ENCODE data around the gene DENND2A.
"Not testable (repeated sequence)": the region's sequence is repeated elsewhere in the genome, so short reads cannot be mapped to it uniquely, and the experiment has no call there.

The DENND2A gene

GRCh38 chr7:140533394-140533872, 107.2 kb downstream of the DENND2A start:
- intact Hi-C loops (cut with DNase I; ENCODE audit: low total_unique reads) = no loop called here
- Histone ChIP-seq H3K4me3 (no peak overlapping the region), H3K4me1 (no peaks in the 10 kb centered on the region), H3K27ac (no peak overlapping the region), H3K36me3 (no peaks in the 10 kb centered on the region), H3K27me3 (peaks cover 0 to 2% of the 10 kb centered on the region in 2 donors), H3K9me3 (no peaks in the 10 kb centered on the region)
- DNase-seq = no peak
- no peak for TF ChIP-seq CTCF (IDR thresholded peaks at IDR 0.05)

GRCh38 chr7:140529428-140529827, 111.2 kb downstream of the DENND2A start:
- H3K36me3 ChIP-seq; H3K4me3 ChIP-seq; H3K4me1 ChIP-seq; H3K27ac ChIP-seq; H3K27me3 ChIP-seq; H3K9me3 ChIP-seq; intact Hi-C loops (cut with DNase I; ENCODE audit: low total_unique reads); DNase-seq: not testable (repeated sequence)

GRCh38 chr7:140526787-140527664, 113.6 kb downstream of the DENND2A start:
- H3K4me1 ChIP-seq = no peaks in the 10 kb centered on the region
- H3K9me3 ChIP-seq = no peaks in the 10 kb centered on the region
- no peak overlapping the region for H3K27ac ChIP-seq
- H3K4me3 ChIP-seq = no peak overlapping the region
- DNase-seq = no peak
- TF ChIP-seq CTCF (IDR thresholded peaks at IDR 0.05) = no peak
- no peaks in the 10 kb centered on the region for H3K36me3 ChIP-seq
- intact Hi-C loops (cut with DNase I; ENCODE audit: low total_unique reads) = no loop called here
- H3K27me3 ChIP-seq = peaks cover 0 to 5% of the 10 kb centered on the region in 2 donors

GRCh38 chr7:140526214-140526613, 114.4 kb downstream of the DENND2A start:
- intact Hi-C loops (cut with DNase I; ENCODE audit: low total_unique reads) = no loop called here
- no peaks in the 10 kb centered on the region for H3K9me3 ChIP-seq
- no peak overlapping the region for H3K4me3 ChIP-seq
- no peak overlapping the region for H3K27ac ChIP-seq
- no peaks in the 10 kb centered on the region for H3K4me1 ChIP-seq
- DNase-seq = no peak
- no peak for TF ChIP-seq CTCF (IDR thresholded peaks at IDR 0.05)
- H3K27me3 ChIP-seq = peaks cover 0 to 5% of the 10 kb centered on the region in 2 donors
- H3K36me3 ChIP-seq = no peaks in the 10 kb centered on the region

GRCh38 chr7:140525743-140526142, 114.9 kb downstream of the DENND2A start:
- no peak for TF ChIP-seq CTCF (IDR thresholded peaks at IDR 0.05)
- H3K4me1 ChIP-seq = no peaks in the 10 kb centered on the region
- intact Hi-C loops (cut with DNase I; ENCODE audit: low total_unique reads) = no loop called here
- H3K9me3 ChIP-seq = no peaks in the 10 kb centered on the region
- H3K36me3 ChIP-seq = no peaks in the 10 kb centered on the region
- H3K4me3 ChIP-seq = no peak overlapping the region
- no peak for DNase-seq
- no peak overlapping the region for H3K27ac ChIP-seq
- H3K27me3 ChIP-seq = peaks cover 0 to 5% of the 10 kb centered on the region in 2 donors

GRCh38 chr7:140521421-140521820, 119.2 kb downstream of the DENND2A start:
- H3K9me3 ChIP-seq = no peaks in the 10 kb centered on the region
- DNase-seq = no peak
- H3K27me3 ChIP-seq = no peaks in the 10 kb centered on the region
- intact Hi-C loops (cut with DNase I; ENCODE audit: low total_unique reads) = no loop called here
- H3K36me3 ChIP-seq = no peaks in the 10 kb centered on the region
- H3K27ac ChIP-seq = no peak overlapping the region
- TF ChIP-seq CTCF (IDR thresholded peaks at IDR 0.05) = no peak
- no peak overlapping the region for H3K4me3 ChIP-seq
- peaks cover 0 to 3% (median 0%) of the 10 kb centered on the region in 4 donors for H3K4me1 ChIP-seq
